Camera-type eye (tissue), 1 donor: Measurements from ENCODE around the gene FABP6. TPM values are rescaled to one million over a fixed set of nuclear protein-coding genes. Genes with fewer than 3 reads are reported as not detected.

ENCODE experiments used
- total RNA-seq: library from RNA; depleted of rRNA; stranded (reverse); fragments of >200 nt; gene quantifications from one replicate; pipeline ENCODE4 v1.2.3, GENCODE V29; 2014

The FABP6 gene
- not detected for total RNA-seq

GRCh38 chr5:160229190-160229742 is at the start of gene FABP6:
TSS of gene FABP6 (plus strand) at chr5:160229506. CDS start at chr5:160229558, 52 bp downstream.

Other genes starting within 250 kb of the FABP6 start
- gene TTC1, start 220.4 kb upstream of the FABP6 start, total RNA-seq = 50.1 TPM
- 76.2 TPM for gene PWWP2A, start 110.1 kb upstream of the FABP6 start, total RNA-seq
- 10.8 TPM for gene CCNJL, start 83.1 kb downstream of the FABP6 start, total RNA-seq
- gene C1QTNF2, start 141.1 kb downstream of the FABP6 start, total RNA-seq = 16.9 TPM
- 25.1 TPM for gene FAM200C, start 170.5 kb downstream of the FABP6 start, total RNA-seq
- 71.6 TPM for gene SLU7, start 189.6 kb downstream of the FABP6 start, total RNA-seq
- gene PTTG1, start 192.3 kb downstream of the FABP6 start, total RNA-seq = 23.8 TPM